ENCODE measurements around the gene OR10H4. TPM values are rescaled to one million over a fixed set of nuclear protein-coding genes. Genes with fewer than 3 reads are reported as not detected.

OR10H4 gene
- total and polyA plus RNA-seq, 2 of the 13 experiments (the other 11 are each of a cell fraction or from before 2014, with no cell fraction given) = not detected

- Histone ChIP-seq H4K20me1 (ENCODE audit: insufficient read depth, low read length) (no peaks in the 10 kb centered on the region), H3K9me3 (ENCODE audit: low read length) (peaks cover 14% of the 10 kb centered on the region; the same call in 1 of the 2 replicates), H3K79me2 (ENCODE audit: insufficient read depth, low read length) (no peaks in the 10 kb centered on the region), H3K4me2 (ENCODE audit: low read depth, low read length) (no peak overlapping the region), H3K9ac (ENCODE audit: insufficient read depth, low read depth, low read length) (no peak overlapping the region), H3K4me3 (replicated peaks in 1 of 3; ENCODE audit: insufficient read depth in 1 of 3, low read depth in 2 of 3, low read length in 3 of 3) (no peak overlapping the region), H3K27ac (ENCODE audit: extremely low read length, insufficient read depth, low read length) (no peak overlapping the region), H3K36me3 (replicated peaks in 1 of 2; ENCODE audit: control insufficient read depth in 1 of 2, insufficient read depth in 2 of 2, low read length in 2 of 2) (peaks cover 10 to 42% of the 10 kb centered on the region in 2 experiments; a peak in 4 of 5 replicates), H3K4me1 (ENCODE audit: insufficient read depth, low read length) (no peaks in the 10 kb centered on the region), H3K27me3 (ENCODE audit: control insufficient read depth in 1 of 2, insufficient read depth in 2 of 2, low read length in 2 of 2) (no peaks in the 10 kb centered on the region), H2AFZ (ENCODE audit: low read length) (no peak overlapping the region)
- in situ Hi-C loops (cut with HindIII; ENCODE audit: extremely low pct_ligation_motif_present, low pct_unique_long_range_greater_than_20kb) = no loop called here
- no peak for TF ChIP-seq ZC3H4 (CRISPR knock-in tag; IDR thresholded peaks at IDR 0.05; ENCODE audit: borderline replicate concordance)
- ATAC-seq (no peak), DNase-seq (ENCODE audit: low spot score) (no peak), FAIRE-seq (no peak)
- POLR2A ChIA-PET = no interaction called here
- CTCF ChIA-PET (ENCODE audit: low intra/inter-chr PET ratio, low total read pairs) = no interaction called here
- intact Hi-C loops (cut with micrococcal nuclease; ENCODE audit: unreplicated experiment) = no loop called here
- no TSS peak for BruUV-seq (replicated peaks)
- WGBS (ENCODE audit: low lambda C conversion rate) = 88% methylated on average over 4 of the region's 4 CpGs
These were observed 29.6 kb upstream of the OR10H4 start for GRCh38 chr19:15919243-15919642.

GRCh38 chr19:15922021-15922420 lies 26.8 kb upstream of the OR10H4 start:
- FAIRE-seq = no peak
- 100% methylated on average over 4 of the region's 4 CpGs for WGBS (ENCODE audit: low lambda C conversion rate)

More at GRCh38 chr19:15922021-15922420, 26.8 kb upstream of the OR10H4 start:
- Histone ChIP-seq H3K9me3 (ENCODE audit: low read length) (no peaks in the 10 kb centered on the region), H3K27me3 (ENCODE audit: control insufficient read depth in 1 of 2, insufficient read depth in 2 of 2, low read length in 2 of 2) (no peaks in the 10 kb centered on the region), H2AFZ (ENCODE audit: low read length) (no peak overlapping the region), H4K20me1 (ENCODE audit: insufficient read depth, low read length) (no peaks in the 10 kb centered on the region), H3K4me2 (ENCODE audit: low read depth, low read length) (no peak overlapping the region), H3K79me2 (ENCODE audit: insufficient read depth, low read length) (no peaks in the 10 kb centered on the region), H3K4me3 (replicated peaks in 1 of 3; ENCODE audit: insufficient read depth in 1 of 3, low read depth in 2 of 3, low read length in 3 of 3) (no peak overlapping the region), H3K27ac (ENCODE audit: extremely low read length, insufficient read depth, low read length) (no peak overlapping the region), H3K9ac (ENCODE audit: insufficient read depth, low read depth, low read length) (no peak overlapping the region), H3K36me3 (replicated peaks in 1 of 2; ENCODE audit: control insufficient read depth in 1 of 2, insufficient read depth in 2 of 2, low read length in 2 of 2) (peaks cover 7 to 38% of the 10 kb centered on the region in 2 experiments), H3K4me1 (ENCODE audit: insufficient read depth, low read length) (peaks cover 12% of the 10 kb centered on the region)
- TF ChIP-seq NFE2 (CRISPR knock-in tag; IDR thresholded peaks at IDR 0.05) (no peak), ZHX2 (IDR thresholded peaks at IDR 0.05; ENCODE audit: low read depth) (no peak), ZHX2 (CRISPR knock-in tag; IDR thresholded peaks at IDR 0.05; ENCODE audit: borderline replicate concordance) (no peak), RBM22 (optimal IDR thresholded peaks at IDR 0.05; ENCODE audit: low read length) (no peak), KDM5A (IDR thresholded peaks at IDR 0.05; ENCODE audit: borderline replicate concordance, low read length) (no peak), ZMYM4 (CRISPR knock-in tag; IDR thresholded peaks at IDR 0.05) (no peak), MAF1 (CRISPR knock-in tag; IDR thresholded peaks at IDR 0.05; ENCODE audit: borderline replicate concordance) (no peak), POLR2A (IDR thresholded peaks at IDR 0.05; ENCODE audit: insufficient read depth in 1 of 2, low read depth in 2 of 2, low read length in 2 of 2) (no peak), NFRKB (IDR thresholded peaks at IDR 0.05) (no peak), FOSL1 (CRISPR knock-in tag; IDR thresholded peaks at IDR 0.05; ENCODE audit: borderline replicate concordance) (no peak)
- no TSS peak for BruUV-seq (replicated peaks)
- in situ Hi-C loops (cut with HindIII; ENCODE audit: extremely low pct_ligation_motif_present, low pct_unique_long_range_greater_than_20kb) (no loop called here), intact Hi-C loops (cut with micrococcal nuclease; ENCODE audit: unreplicated experiment) (no loop called here)
- ChIA-PET POLR2A (no interaction called here), CTCF (ENCODE audit: low intra/inter-chr PET ratio, low total read pairs) (no interaction called here)
- ATAC-seq (no peak), DNase-seq (ENCODE audit: low spot score) (no peak)

Data from HepG2 (cell line).